ENCODE results near the gene MCM3AP. TPM values are rescaled to one million over a fixed set of nuclear protein-coding genes. Genes with fewer than 3 reads are reported as not detected.
A peak's percentile ranks its signal among the peaks of the same experiment; 100 is the strongest.

Gene MCM3AP
- total RNA-seq, 2 donors from 2014 or later, result 84.3 to 101 TPM

GRCh38 chr21:46189213-46189958 lies 96.0 kb downstream of the MCM3AP start:
- Histone ChIP-seq H3K27ac (peak overlapping the region in 1 of 2 donors; percentile 27), H3K4me1 (ENCODE audit: control insufficient read depth in 1 of 2, low read depth in 2 of 2) (no peaks in the 10 kb centered on the region), H3K36me3 (peaks cover 44% of the 10 kb centered on the region), H3K9me3 (no peaks in the 10 kb centered on the region), H3K4me3 (no peak overlapping the region), H3K27me3 (replicated peaks; ENCODE audit: insufficient read depth) (no peaks in the 10 kb centered on the region)
- DNase-seq (ENCODE audit: low spot score) (no peak), ATAC-seq (ENCODE audit: insufficient number of reproducible peaks, low FRiP score, low read depth) (no peak)
- TF ChIP-seq, protein P1, sequence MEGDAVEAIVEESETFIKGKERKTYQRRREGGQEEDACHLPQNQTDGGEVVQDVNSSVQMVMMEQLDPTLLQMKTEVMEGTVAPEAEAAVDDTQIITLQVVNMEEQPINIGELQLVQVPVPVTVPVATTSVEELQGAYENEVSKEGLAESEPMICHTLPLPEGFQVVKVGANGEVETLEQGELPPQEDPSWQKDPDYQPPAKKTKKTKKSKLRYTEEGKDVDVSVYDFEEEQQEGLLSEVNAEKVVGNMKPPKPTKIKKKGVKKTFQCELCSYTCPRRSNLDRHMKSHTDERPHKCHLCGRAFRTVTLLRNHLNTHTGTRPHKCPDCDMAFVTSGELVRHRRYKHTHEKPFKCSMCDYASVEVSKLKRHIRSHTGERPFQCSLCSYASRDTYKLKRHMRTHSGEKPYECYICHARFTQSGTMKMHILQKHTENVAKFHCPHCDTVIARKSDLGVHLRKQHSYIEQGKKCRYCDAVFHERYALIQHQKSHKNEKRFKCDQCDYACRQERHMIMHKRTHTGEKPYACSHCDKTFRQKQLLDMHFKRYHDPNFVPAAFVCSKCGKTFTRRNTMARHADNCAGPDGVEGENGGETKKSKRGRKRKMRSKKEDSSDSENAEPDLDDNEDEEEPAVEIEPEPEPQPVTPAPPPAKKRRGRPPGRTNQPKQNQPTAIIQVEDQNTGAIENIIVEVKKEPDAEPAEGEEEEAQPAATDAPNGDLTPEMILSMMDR (IDR thresholded peaks at IDR 0.05), result no peak

GRCh38 chr21:46188226-46189212 lies 96.9 kb downstream of the MCM3AP start:
- ATAC-seq (ENCODE audit: insufficient number of reproducible peaks, low FRiP score, low read depth), result no peak
- Histone ChIP-seq H3K4me1 (ENCODE audit: control insufficient read depth in 1 of 2, low read depth in 2 of 2) (peaks cover 0 to 3% of the 10 kb centered on the region in 2 donors), H3K4me3 (no peak overlapping the region), H3K27ac (peak overlapping the region in 1 of 2 donors; percentile 27), H3K9me3 (no peaks in the 10 kb centered on the region), H3K36me3 (peaks cover 36% of the 10 kb centered on the region), H3K27me3 (replicated peaks; ENCODE audit: insufficient read depth) (no peaks in the 10 kb centered on the region)
- DNase-seq (ENCODE audit: low spot score), result no peak
- TF ChIP-seq, protein P1 (IDR thresholded peaks at IDR 0.05), result no peak

DNA sequence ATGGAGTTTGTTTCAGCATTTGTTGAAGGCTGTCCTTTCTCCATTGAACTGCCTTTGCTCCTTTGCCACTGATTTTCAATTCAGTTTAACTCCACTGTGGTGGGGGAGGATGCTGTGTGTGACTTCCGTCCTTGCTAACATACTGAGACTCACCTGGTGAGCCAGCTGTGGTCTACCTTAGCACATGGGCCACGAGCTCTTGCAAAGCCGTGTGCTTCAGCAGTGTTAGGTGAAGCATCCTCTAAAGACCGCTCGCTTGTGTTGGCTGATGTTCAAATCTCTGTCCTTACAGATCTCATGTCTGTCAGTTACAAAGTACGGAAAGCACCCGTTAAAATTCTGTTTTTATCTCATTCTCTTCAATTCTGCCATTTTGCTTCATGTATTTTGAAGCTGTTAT lies 97.6 kb downstream of the MCM3AP start:
- H3K9me3 ChIP-seq, result no peaks in the 10 kb centered on the region
- H3K27me3 ChIP-seq (replicated peaks; ENCODE audit: insufficient read depth), result no peaks in the 10 kb centered on the region
- peaks cover 0 to 3% of the 10 kb centered on the region in 2 donors for H3K4me1 ChIP-seq (ENCODE audit: control insufficient read depth in 1 of 2, low read depth in 2 of 2)
- H3K27ac ChIP-seq, result no peak overlapping the region
- H3K4me3 ChIP-seq, result no peak overlapping the region
- ATAC-seq (ENCODE audit: insufficient number of reproducible peaks, low FRiP score, low read depth), result no peak
- no peak for DNase-seq (ENCODE audit: low spot score)
- H3K36me3 ChIP-seq, result peaks cover 34% of the 10 kb centered on the region
- TF ChIP-seq, protein P1 (IDR thresholded peaks at IDR 0.05), result no peak

DNA sequence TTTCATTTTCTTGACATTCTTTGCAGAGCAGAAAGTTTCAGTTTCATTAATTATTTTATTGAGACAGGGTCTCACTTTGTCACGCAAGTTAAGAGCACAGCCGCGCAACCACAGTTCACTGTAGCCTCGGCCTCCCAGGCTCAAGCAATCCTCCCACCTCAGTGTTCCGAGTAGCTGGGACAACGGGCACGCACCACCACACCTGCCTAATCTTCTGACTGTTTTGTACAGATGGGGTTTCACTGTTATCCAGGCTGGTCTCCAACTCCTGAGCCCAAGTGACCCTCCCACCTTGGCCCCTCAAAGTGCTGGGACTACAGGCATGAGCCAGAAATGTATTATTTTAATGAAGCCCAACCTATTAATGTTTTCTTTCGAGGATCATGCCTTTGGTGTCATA lies 98.2 kb downstream of the MCM3AP start:
- ATAC-seq (ENCODE audit: insufficient number of reproducible peaks, low FRiP score, low read depth), result no peak

More for the DNA sequence above, 98.2 kb downstream of the MCM3AP start:
- peaks cover 29% of the 10 kb centered on the region for H3K36me3 ChIP-seq
- no peaks in the 10 kb centered on the region for H3K27me3 ChIP-seq (replicated peaks; ENCODE audit: insufficient read depth)
- H3K9me3 ChIP-seq, result no peaks in the 10 kb centered on the region
- peaks cover 0 to 3% of the 10 kb centered on the region in 2 donors for H3K4me1 ChIP-seq (ENCODE audit: control insufficient read depth in 1 of 2, low read depth in 2 of 2)
- no peak for DNase-seq (ENCODE audit: low spot score)
- TF ChIP-seq, protein P1 (IDR thresholded peaks at IDR 0.05), result no peak
- no peak overlapping the region for H3K27ac ChIP-seq
- H3K4me3 ChIP-seq, result no peak overlapping the region
